Measurements from ENCODE around the gene PCYT1A. TPM values are rescaled to one million over a fixed set of nuclear protein-coding genes. Genes with fewer than 3 reads are reported as not detected.

The PCYT1A gene
- total and polyA plus RNA-seq, 2 of the 13 experiments (the other 11 are each of a cell fraction or from before 2014, with no cell fraction given), result 26.4 to 45.3 TPM

- no peak for TF ChIP-seq FOXO4 (CRISPR knock-in tag; conservative IDR thresholded peaks at IDR 0.05)
- no peak for TF ChIP-seq SP140L (CRISPR knock-in tag; IDR thresholded peaks at IDR 0.05; ENCODE audit: borderline replicate concordance)
- TF ChIP-seq, protein P1, sequence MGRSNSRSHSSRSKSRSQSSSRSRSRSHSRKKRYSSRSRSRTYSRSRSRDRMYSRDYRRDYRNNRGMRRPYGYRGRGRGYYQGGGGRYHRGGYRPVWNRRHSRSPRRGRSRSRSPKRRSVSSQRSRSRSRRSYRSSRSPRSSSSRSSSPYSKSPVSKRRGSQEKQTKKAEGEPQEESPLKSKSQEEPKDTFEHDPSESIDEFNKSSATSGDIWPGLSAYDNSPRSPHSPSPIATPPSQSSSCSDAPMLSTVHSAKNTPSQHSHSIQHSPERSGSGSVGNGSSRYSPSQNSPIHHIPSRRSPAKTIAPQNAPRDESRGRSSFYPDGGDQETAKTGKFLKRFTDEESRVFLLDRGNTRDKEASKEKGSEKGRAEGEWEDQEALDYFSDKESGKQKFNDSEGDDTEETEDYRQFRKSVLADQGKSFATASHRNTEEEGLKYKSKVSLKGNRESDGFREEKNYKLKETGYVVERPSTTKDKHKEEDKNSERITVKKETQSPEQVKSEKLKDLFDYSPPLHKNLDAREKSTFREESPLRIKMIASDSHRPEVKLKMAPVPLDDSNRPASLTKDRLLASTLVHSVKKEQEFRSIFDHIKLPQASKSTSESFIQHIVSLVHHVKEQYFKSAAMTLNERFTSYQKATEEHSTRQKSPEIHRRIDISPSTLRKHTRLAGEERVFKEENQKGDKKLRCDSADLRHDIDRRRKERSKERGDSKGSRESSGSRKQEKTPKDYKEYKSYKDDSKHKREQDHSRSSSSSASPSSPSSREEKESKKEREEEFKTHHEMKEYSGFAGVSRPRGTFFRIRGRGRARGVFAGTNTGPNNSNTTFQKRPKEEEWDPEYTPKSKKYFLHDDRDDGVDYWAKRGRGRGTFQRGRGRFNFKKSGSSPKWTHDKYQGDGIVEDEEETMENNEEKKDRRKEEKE (IDR thresholded peaks at IDR 0.05), result no peak
- no peak for TF ChIP-seq KDM4B (CRISPR knock-in tag; IDR thresholded peaks at IDR 0.05)
- TF ChIP-seq NFAT5 (CRISPR knock-in tag; IDR thresholded peaks at IDR 0.05), result no peak
- no peak for TF ChIP-seq HINFP (CRISPR knock-in tag; IDR thresholded peaks at IDR 0.05; ENCODE audit: low read depth)
- TF ChIP-seq ZNF207 (IDR thresholded peaks at IDR 0.05; ENCODE audit: borderline replicate concordance), result no peak
- TF ChIP-seq NR2C2 (CRISPR knock-in tag; IDR thresholded peaks at IDR 0.05; ENCODE audit: borderline replicate concordance), result no peak
- no peak for TF ChIP-seq ATF7-NPFF (CRISPR knock-in tag; IDR thresholded peaks at IDR 0.05; ENCODE audit: low read depth)
- TF ChIP-seq SALL1 (CRISPR knock-in tag; IDR thresholded peaks at IDR 0.05), result no peak
- TF ChIP-seq ZNF703 (CRISPR knock-in tag; IDR thresholded peaks at IDR 0.05; ENCODE audit: borderline replicate concordance), result no peak
- TF ChIP-seq ZNF660 (CRISPR knock-in tag; IDR thresholded peaks at IDR 0.05; ENCODE audit: borderline replicate concordance, low read depth), result no peak
These were observed 47.5 kb upstream of the PCYT1A start (continued) for GRCh38 chr3:196334982-196335381.
